Activated T-helper 9 cell treated with anti-CD3 and anti-CD28 coated beads, Interleukin-2, amount 50 U/mL, for 16 hours (primary cell): Measurements from ENCODE around the gene GNB1.
"Not testable (repeated sequence)": the region's sequence is repeated elsewhere in the genome, so short reads cannot be mapped to it uniquely, and the experiment has no call there.

ENCODE experiments used
- DNase-seq: peaks from one replicate; pipeline ENCODE4 v3.0.0-alpha.2; 2020; ENCODE audit warnings: low read depth

GNB1 gene

DNA sequence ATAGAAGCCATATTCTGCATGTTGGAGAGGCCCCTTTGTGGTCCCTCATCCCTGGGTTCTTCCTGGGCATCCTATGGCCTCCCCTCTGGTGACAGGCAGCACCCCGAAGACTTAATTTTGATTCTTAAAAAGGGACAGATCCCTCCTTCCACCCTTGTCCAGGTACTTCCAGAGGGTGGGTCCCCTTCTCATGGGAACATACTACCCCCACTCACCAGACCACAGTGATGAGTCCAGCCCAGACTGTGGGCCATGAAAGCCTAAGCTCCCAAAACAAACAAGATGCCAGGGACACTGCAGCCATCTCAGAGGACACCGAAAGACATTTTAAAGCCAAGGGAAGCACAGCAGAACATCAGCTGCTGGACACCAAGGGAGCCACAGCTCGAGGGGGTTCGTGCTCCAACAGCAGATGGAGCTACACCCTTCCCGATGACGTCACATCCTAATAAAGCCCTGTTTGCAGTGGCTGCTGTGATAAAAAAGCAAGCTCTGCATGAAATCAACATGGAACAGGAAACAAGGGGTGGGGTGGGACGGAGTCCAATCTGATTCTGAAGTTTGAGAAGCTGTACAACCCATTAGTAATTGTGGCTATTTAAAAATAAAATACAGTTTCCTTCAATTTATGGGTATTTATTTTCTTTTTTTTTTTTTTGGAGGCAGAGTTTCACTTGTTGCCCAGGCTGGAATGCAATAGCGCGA lies 32.4 kb downstream of the GNB1 start:
- no peak for DNase-seq

DNA sequence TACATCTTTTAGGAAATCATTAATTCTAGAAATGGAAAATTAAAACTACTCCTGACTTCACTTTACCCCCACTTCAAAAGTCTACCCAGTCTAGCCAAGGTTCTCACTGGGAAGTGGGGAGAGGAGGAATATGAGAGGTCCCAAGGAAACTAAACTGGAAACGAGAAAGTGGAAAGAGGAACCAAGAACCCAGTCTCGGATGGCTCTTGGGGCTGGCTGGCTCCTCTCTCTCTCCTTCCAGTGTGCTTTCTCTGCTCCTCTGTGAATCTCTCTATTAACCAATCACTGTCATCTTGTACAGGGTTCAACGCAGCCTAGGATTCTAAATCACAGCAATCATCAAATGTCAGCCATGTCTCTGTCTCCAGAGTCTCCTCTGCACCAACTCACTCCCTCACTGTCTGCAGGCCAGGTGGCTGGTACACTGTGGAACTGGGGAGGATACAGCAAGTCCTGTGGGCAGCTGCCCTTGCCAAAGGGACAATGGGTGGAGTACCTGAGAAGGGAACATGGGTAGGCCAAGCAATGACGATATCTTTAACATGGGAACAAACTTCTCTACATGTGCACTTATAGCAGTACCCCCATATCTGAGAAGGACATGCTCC lies 33.7 kb downstream of the GNB1 start:
- DNase-seq: no peak

DNA sequence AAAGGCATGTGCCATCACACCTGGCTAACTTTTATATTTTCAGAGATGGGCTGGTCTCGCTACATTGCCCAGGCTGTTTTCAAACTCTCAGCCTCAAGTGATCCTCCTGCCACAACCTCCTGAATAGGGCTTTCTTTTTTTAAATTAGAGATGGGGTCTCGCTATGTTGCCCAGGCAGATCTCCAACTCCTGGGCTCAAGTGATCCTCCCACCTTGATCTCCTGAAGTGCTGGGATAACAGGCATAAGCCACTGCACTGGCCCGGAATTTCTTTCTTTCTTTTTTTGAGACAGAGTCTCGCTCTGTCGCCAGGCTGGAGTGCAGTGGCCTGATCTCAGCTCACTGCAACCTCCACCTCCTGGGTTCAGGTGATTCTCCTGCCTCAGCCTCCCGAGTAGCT lies 34.7 kb downstream of the GNB1 start:
- not testable (repeated sequence) for DNase-seq

DNA sequence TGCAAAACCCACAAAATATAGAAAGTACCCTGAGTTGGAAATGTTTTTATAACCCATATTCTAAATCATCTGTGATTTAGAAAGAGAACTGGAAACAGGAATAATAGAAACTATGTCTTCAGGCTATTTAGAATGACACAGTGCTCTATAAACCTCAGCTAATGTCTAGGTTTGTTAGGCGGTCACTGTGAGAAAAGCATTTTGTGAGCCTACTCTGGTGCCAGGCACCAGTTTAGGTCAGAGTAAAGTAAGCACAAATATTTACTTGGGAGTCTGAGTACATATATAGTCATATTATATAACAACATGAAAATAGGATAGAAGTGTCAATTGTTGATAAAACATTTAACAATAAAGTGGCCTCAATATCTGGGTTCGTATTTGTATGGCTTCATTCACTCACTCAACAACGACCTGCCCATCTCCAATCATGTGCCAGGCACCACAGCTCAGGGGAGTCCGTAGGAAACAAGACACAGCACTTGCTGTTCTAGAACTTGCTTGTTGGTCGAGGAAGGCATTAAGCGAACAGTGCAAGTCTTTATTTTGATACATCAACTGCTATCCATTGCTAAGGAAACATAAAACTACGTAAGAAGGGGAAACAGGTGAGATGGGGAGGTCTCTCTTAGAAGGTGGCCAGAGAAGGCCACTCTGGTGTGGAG lies 37.2 kb downstream of the GNB1 start:
- no peak for DNase-seq

DNA sequence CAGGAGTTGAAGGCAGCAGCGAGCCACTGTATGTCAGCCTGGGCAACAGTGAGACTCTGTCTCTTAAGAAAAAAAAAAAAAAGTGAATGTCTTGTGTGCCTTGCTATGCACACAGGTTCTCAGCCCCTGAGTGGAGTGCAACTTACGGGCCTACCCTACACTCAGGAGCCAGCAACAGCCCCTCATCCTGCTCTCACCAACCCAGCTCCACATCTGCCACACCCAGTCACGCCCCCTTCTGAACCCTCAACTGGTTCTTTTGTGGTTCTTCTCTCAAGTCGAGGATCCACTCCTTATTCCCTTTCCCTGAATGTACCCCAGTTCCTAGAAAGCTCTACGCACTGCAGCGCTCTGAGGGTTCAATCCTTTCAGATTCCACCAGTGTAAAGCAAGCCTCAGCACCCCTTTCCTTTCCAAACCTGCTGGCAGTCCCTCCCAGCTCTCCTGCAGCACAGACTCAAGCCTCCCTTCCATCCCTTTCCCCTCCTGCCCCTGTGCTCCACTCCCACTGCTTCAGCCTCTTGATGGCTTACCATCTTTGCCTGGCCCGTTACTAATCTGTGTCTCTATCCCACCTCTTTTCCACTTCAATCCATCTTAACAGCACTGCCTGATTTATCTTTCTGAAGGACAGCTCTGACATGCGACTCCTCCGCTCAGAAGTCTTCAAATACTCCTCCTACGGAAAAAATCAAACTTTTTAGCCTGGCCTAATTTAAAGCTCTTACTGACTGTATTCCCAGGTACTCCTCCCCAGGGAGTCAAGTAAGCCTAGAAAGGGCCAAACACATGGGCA lies 38.1 kb downstream of the GNB1 start:
- no peak for DNase-seq

DNA sequence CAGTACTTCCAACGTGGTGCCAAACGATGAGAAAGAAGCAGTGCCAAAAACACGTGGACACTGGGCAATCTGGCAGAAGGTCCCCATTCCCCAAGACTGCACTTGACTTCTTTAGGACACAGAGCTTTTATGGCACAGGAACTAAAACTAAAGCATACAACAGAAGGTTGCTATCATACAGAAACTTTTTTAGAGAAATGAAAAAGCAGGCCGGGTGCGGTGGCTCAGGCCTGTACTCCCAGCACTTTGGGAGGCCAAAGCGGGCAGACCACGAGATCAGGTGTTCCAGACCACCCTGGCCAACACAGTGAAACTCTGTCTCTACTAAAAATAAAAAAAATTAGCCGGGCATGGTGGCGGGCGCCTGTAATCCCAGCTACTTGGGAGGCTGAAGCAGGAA lies 43.0 kb downstream of the GNB1 start:
- no peak for DNase-seq

DNA sequence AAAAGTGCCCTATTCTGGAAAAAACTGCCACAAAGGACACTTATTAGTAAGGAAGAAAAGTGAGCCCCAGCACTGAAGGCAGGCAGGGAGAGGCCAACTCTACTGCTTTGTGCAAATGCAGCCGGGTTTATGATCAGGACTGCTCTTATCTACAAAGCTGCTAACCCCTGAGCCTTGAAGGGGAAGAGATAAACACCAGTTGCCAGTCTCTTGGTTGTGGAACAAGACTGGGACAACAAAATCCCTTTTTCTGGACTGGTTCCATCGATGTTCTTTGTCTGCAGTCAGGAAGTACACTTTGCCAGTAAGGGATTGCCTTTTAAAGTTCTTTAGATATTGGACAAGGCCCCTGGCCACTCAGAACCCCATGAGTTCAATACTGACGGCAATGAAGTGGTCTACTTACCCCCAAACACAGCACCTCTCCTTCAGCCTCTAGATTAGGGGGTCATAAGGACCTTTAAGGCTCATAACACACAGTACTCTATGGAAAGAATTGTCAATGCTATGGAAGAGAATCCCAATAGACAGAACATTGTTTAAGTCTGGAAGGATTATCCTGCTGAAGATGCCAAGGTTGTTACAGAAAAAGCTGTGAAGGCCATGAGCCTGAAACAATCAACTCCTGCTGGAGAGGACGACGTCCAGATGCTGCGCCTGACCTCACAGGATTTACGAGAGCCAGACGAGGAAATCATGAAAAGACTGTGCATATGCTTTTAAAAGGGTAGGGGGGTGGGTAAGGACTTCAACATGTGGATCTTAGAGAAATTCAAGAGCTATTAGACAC lies 43.6 kb downstream of the GNB1 start:
- no peak for DNase-seq

DNA sequence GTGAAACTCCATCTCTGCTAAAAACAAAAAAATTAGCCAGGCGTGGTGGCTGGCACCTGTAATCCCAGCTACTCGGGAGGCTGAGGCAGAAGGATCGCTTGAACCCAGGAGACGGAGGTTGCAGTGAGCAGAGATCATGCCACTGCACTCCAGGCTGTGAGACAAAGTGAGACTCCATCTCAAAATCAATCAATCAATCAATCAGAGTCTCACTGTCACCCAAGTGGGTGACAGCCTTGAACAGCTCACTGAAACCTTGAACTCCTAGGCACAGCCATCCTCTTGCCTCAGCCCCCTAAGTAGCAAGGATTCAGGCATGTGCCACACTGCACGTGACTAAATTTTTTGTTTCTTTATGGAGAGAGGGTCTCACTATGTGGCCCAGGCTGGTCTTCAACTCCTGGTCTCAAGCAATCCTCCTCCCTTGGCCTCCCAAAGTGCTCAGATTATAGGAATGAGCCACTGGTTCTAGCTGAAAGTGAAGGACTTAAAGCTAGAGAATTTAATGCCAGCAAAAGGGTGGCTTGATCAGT lies 44.4 kb downstream of the GNB1 start:
- DNase-seq: no peak

DNA sequence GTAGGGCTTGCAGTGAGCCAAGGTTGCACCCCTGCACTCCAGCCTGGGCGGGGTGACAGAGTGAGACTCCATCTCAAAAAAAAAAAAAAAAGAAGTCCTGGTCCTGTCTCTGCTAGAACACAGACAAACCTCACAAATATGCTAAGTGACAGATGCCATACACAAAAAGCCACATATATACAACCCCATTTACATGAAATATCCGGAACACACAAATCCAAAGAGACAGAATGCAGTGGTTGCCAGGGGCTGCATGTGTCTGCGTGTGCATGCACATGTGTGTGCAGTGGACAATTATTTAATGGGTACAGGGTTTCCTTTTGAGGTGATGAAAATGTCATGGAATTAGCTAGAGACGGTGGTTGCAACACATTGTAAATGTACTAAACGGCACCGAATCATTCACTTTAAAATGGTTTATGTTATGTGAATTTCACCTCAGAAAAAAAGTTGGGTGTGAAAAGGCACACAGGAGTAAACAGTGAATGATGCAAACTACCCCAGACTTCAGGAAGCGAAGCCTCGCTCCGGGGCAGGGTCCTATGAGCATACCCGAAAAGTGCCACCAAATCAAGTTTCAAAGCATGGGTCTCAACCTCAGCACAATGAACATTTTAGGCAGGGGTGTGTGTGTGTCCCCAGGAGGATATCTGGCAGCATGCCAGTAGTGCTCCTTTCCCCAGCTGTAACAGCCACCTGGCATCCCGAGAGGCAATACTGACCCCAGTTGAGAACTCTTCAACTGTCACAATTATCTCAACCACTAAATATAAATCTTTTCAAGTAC lies 48.3 kb downstream of the GNB1 start:
- no peak for DNase-seq

DNA sequence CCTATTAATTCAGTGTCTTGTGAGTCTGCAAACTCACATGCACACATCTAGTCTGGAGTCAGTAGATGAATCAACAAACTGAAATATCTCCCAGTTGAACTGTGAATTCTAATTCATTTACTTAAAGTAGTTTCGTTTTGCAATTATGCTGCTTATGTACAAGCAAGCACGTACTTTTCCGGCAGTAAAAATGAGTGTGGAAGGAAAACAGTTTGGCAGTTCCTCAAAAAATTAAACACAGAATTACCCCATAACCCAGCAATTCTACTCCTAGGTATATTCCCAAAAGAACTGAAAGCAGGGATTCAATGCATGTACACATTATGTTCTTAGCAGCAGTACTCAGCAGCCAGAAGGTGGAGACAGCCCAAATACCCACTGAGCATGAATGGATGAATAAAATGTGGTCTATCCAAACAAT lies 49.3 kb downstream of the GNB1 start:
- DNase-seq: no peak

DNA sequence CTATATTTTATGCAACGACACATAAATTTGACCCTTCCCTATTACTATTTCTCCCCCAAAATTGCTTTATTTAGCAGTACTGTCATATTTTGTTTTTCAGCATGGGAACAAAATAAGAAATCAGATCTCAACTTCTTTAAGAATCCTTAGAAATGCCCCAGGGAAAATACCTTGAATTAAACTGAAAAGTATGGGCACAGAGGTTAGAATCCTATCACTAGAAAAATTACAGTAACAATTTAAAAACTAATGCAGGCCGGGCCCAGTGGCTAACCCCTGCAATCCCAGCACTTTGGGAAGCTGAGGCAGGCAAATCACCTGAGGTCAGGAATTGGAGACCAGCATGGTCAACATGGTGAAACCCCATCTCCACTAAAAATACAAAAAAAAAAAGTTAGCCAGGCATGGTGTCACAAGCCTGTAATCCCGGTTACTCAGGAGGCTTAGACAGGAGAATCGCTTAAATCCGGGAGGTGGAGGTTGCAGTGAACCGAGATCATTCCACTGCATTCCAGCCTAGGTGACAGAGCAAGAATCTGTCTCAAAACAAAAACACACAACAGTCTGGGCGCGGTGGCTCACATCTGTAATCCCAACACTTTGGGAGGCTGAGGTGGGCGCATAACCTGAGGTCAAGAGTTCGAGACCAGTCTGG lies 51.4 kb downstream of the GNB1 start:
- DNase-seq: no peak

DNA sequence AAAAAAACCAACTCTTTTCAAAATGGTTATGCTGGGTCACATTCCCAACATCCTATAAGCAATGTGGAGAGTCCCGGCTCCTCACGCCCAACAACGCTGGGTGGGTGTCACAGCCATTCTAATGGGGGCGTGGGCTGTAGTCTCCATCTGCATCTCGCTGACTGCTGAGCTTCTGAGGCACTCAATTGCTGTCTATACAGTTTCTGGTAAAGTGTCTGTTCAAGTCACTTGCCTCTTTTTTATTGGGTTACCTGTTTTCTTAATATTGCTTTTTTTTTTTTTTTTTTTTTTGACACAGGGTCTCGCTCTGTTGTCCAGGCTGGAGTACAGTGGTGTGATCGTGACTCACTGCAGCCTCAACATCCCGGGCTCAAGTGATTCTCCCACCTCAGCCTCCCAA lies 54.8 kb downstream of the GNB1 start:
- DNase-seq: no peak

DNA sequence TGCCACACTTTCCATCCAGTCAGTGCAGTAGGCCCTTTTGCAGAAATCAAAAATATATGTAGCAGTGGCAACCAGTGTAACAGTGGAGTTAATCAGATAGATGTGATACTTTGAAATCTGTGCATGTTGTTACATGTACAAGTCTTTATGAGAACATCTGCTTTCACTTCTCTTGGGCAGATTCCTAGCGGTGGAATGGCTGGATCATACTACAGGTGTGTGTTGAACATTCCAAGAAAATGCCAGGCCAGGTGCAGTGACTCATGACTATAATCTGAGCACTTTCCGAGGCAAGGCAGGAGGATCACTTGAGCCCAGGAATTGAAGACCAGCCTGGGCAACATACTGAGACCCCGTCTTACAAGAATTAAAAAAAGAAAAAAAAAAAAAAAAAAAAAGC lies 55.3 kb downstream of the GNB1 start:
- DNase-seq: no peak

DNA sequence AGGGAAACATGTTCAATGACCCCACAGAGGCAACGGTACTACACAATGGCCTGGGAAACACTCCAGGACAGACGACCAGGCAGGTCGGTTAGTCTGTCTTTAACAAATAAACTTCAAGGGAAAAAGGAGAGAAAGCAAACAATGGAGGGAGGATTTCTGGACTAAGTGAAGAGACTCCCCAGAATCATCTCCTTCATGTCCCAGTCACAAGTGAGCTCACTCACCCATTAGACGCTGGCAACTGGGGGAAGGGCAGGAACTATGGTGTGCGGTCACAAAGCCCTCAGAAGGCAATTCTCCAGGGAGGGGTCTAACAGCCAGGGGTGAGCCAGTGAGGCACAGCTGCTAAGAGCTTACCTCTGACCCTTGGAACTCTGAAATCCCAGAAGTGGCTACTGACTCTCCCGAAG lies 57.0 kb downstream of the GNB1 start:
- DNase-seq: no peak

DNA sequence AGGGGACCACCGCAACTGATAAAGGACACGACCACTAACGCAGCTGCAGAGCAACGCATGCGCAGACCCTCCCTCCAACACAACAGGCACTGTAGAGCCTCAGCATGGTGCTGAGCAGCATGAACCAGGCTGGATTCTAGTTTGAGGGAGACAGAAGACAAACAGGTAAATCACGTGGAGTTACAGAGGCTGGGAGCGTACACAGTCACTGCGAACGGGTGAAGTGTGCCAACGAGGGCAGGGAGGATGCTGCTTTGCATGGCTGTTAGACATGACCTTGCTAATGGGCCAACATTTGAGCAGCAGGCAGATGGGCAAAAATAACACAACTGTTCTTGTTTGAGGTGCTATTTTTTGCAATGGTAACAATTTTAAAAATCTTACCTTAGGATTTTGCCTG lies 57.4 kb downstream of the GNB1 start:
- DNase-seq: no peak

DNA sequence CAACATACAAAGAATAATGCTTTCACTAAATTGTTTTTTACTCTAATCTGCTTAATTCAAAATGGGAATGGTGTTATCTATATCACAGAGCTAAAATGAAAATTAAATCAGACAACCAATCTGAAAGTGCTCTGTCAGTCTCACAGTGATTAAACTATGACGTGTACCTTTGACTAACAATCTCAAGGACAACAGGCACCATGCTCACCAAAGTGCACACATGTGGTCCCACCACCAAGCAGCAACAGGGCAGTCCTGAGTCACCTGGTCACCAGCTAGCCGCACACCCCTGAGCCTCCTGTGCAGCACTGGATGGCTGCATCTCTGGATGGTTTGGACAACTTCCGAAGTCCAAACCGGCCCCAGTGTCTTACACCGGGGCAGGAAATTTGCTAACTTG lies 58.1 kb downstream of the GNB1 start:
- DNase-seq: no peak

DNA sequence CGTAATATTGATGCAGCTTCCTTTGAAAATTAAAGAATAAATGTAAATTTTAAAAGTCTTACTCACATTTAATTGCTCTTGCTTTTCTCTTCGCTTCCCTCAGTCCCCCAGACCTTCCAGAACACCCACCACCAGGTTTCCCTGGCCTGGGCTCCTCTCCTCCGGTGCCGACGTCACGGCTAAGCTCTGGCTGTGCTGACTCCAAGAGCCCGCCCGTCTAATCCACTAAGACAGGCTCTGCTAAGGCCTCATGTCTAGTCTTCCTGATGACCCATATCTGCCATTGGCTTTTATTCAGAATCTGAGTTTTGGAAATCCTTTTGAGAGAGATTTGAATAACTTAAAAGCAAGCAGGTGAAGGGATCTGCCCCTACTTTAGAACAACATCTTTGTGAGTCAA lies 58.7 kb downstream of the GNB1 start:
- DNase-seq: no peak

DNA sequence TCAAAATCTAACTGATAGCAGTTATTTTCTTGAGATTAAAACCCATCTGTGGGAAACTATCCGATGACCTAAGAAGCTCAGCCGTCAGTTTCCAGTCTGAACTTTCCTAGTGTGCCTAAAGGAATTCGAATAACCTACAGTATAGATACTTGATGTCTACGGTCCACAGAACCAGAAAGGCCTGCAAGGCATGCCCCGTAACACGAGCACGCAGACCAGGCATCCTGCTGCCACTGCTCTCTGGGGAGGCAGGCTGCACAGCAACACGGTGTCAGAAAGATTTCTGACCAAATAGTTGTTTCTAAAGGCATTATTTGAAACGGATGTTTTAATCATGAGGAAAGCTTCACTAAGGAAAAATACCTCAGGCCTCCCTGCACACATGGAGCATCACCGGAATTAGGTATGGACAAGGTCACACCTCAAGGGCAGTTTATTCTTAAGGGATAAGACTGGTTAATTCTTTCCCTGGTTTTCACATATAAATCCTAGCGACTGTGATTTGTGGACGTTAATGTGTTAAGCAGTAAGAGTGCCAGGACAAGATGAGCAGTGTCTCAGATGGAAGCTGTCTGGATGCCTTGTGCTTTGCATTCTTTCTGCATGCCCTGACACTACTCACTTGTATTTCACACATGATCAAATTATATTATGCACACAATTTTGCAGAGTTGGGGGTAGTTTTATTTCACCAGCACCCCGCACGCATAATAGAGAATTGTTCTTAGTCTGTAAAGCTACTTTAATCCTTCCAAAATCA lies 63.6 kb downstream of the GNB1 start:
- DNase-seq: no peak

DNA sequence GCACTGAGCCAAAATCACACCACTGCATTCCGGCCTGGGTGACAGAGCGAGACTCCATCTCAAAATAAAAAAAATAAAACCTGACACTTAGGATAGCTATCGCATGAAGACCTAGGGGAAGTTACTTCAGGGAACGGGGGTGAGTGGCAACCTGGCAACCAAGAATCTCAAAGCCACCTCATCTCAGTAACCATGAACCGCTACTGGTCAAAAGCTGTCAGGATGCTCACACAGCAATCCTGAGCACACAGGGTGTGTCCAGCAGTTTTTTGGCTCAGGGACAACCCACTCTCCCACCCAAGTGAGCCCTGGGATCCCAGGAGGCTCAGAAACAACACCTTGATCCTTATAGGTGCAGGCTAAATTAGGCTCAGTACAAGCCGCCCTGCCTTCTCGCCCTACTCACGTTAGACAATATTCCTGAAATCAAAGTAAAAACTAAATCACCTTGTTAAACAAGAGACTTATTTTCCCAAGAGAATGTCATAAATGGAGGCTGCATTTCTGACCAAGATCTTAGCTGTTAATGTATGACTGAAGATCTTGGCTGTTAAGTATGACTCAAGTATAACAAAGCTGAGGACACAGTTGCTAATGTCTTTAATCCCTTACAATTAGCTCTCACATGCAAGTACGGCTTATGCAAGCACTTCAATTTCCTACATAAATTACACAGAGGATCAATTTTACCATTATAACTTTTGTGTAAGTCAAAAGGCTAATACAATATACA lies 64.4 kb downstream of the GNB1 start:
- DNase-seq: no peak
